Sigmoid colon (tissue), 4 donors: ENCODE results near the gene CNTN1.

Experiments
- CTCF ChIP-seq, 4 experiments: fragments of 450-650 bp in 3 of 4; fragments of 200-600 bp in 1 of 4; IDR thresholded peaks; one replicate each; pipeline ENCODE4 v1.5.1; 2016 to 2019; ENCODE audit warnings: antibody characterized with exemption in 4 of 4, mild to moderate bottlenecking in 3 of 4, moderate library complexity in 2 of 4
- POLR2AphosphoS5 ChIP-seq, 4 donors: sonication (generic); formaldehyde crosslinking; IDR thresholded peaks; one replicate each; pipeline ENCODE4 v1.6.1; 2017; ENCODE audit warnings: antibody characterized with exemption in 4 of 4

DNA sequence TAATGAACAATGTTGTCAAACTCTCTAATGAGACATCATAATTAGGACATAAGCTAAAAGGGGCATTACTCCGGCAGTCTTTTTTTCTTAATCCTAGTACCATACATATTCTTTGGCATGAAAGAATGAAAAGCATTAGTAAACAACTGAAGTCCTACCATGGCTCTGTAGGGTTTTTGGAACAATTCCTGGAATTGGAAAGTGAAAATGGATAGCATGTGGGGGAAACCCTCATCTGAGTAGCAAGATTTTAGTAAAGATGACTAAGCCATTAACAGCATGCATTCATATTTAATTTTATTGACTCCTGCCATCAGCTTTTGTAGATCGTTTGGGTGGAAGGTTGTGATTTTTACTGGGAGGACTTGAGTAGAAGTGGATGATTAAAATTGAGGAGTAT lies 279.7 kb downstream of the CNTN1 start:
- TF ChIP-seq CTCF (IDR thresholded peaks at IDR 0.05) (no peak), POLR2AphosphoS5 (IDR thresholded peaks at IDR 0.05) (no peak)
